Mesenchymal stem cell (in vitro differentiated cells and primary cell): Measurements from ENCODE around the gene TARS3.
A peak's percentile ranks its signal among the peaks of the same experiment; 100 is the strongest.

Experiments
- DNase-seq: peaks from one replicate; pipeline ENCODE4 v3.0.0-alpha.2; 2013
- H2AFZ ChIP-seq: one replicate; pipeline ENCODE4 v1.6.1; 2013; ENCODE audit warnings: low read depth, mild to moderate bottlenecking, control low read depth, inconsistent platforms, low read length, moderate library complexity
- H2AK5ac ChIP-seq: 2 replicates; pipeline ENCODE4 v1.6.1; 2013; ENCODE audit warnings: low read length, moderate library complexity, mild to moderate bottlenecking, inconsistent platforms; ENCODE audit not compliant: severe bottlenecking
- H2BK120ac ChIP-seq: one replicate; pipeline ENCODE4 v1.6.1; 2013; ENCODE audit warnings: low read depth, mild to moderate bottlenecking, inconsistent platforms, low read length, moderate library complexity
- H2BK12ac ChIP-seq, 2 experiments: one replicate each; pipeline ENCODE4 v1.6.1; 2013; ENCODE audit warnings: inconsistent platforms in 2 of 2, low read length in 2 of 2, mild to moderate bottlenecking in 2 of 2, moderate library complexity in 2 of 2, control low read depth in 1 of 2
- H2BK15ac ChIP-seq: one replicate; pipeline ENCODE4 v1.6.1; 2013; ENCODE audit warnings: mild to moderate bottlenecking, low read depth, inconsistent platforms; ENCODE audit not compliant: poor library complexity, severe bottlenecking
- H2BK5ac ChIP-seq: 2 replicates; pipeline ENCODE4 v1.6.1; 2013; ENCODE audit warnings: low read depth, mild to moderate bottlenecking, low read length, control low read depth, inconsistent platforms; ENCODE audit not compliant: poor library complexity, severe bottlenecking
- H3K14ac ChIP-seq, 2 experiments: one replicate each; pipeline ENCODE4 v1.6.1; 2013; ENCODE audit warnings: inconsistent platforms in 2 of 2, low read length in 2 of 2, control low read depth in 1 of 2, mild to moderate bottlenecking in 1 of 2, moderate library complexity in 1 of 2
- H3K18ac ChIP-seq, 2 experiments: one replicate each; pipeline ENCODE4 v1.6.1; 2013; ENCODE audit warnings: inconsistent platforms in 2 of 2, low read length in 2 of 2, control low read depth in 1 of 2, low read depth in 1 of 2, mild to moderate bottlenecking in 1 of 2
- H3K23ac ChIP-seq, 2 experiments: one replicate each; pipeline ENCODE4 v1.6.1; 2013; ENCODE audit warnings: inconsistent platforms in 2 of 2, low read length in 2 of 2, mild to moderate bottlenecking in 2 of 2, moderate library complexity in 2 of 2, control low read depth in 1 of 2
- H3K27ac ChIP-seq: 2 replicates; pipeline ENCODE4 v1.5.1; 2013; ENCODE audit warnings: mild to moderate bottlenecking, moderate library complexity, low read length, control low read depth, inconsistent platforms; ENCODE audit not compliant: poor library complexity, severe bottlenecking
- H3K27me3 ChIP-seq, 2 experiments: 2 replicates each; pipeline versions ENCODE4 v1.6.1 to v1.7.0; 2013; ENCODE audit warnings: low read length in 2 of 2, mild to moderate bottlenecking in 2 of 2, moderate library complexity in 2 of 2, control low read depth in 1 of 2, inconsistent platforms in 1 of 2; ENCODE audit not compliant: control insufficient read depth in 1 of 2, insufficient read depth in 1 of 2
- H3K36me3 ChIP-seq, 2 experiments: 2 replicates each; pipeline versions ENCODE4 v1.6.1 to v1.7.0; 2013; ENCODE audit warnings: low read length in 2 of 2, control low read depth in 1 of 2, inconsistent platforms in 1 of 2, low read depth in 1 of 2, mild to moderate bottlenecking in 1 of 2; ENCODE audit not compliant: insufficient read depth in 2 of 2, control insufficient read depth in 1 of 2
- H3K4ac ChIP-seq, 2 experiments: one replicate each; pipeline ENCODE4 v1.6.1; 2013; ENCODE audit warnings: inconsistent platforms in 2 of 2, low read length in 2 of 2, mild to moderate bottlenecking in 2 of 2, moderate library complexity in 2 of 2, control low read depth in 1 of 2, low read depth in 1 of 2
- H3K4me1 ChIP-seq: 2 replicates; pipeline ENCODE4 v1.6.1; 2013; ENCODE audit warnings: low read depth, low read length, control low read depth; ENCODE audit not compliant: control insufficient read depth, insufficient read depth
- H3K4me2 ChIP-seq: 2 replicates; pipeline ENCODE4 v1.6.1; 2013; ENCODE audit warnings: low read length, mild to moderate bottlenecking, inconsistent platforms; ENCODE audit not compliant: poor library complexity, severe bottlenecking
- H3K4me3 ChIP-seq, 2 experiments: 2 replicates each; pipeline versions ENCODE4 v1.5.1 to v1.7.0; 2013; ENCODE audit warnings: low read length in 2 of 2, mild to moderate bottlenecking in 2 of 2, control low read depth in 1 of 2, low read depth in 1 of 2; ENCODE audit not compliant: insufficient read depth in 1 of 2
- H3K79me1 ChIP-seq: replicated peaks from 2 replicates; pipeline ENCODE4 v1.6.1; 2013; ENCODE audit warnings: mild to moderate bottlenecking, control low read depth, low read length, inconsistent platforms; ENCODE audit not compliant: poor library complexity, severe bottlenecking
- H3K9ac ChIP-seq: 2 replicates; pipeline ENCODE4 v1.7.0; 2013; ENCODE audit warnings: mild to moderate bottlenecking, low read length, moderate library complexity
- H3K9me3 ChIP-seq: 2 replicates; pipeline ENCODE4 v1.7.0; 2013; ENCODE audit warnings: mild to moderate bottlenecking, low read length; ENCODE audit not compliant: control insufficient read depth
- H4K8ac ChIP-seq: one replicate; pipeline ENCODE4 v1.6.1; 2013; ENCODE audit warnings: inconsistent platforms, mild to moderate bottlenecking, low read length, moderate library complexity
- H4K91ac ChIP-seq: one replicate; pipeline ENCODE4 v1.6.1; 2013; ENCODE audit warnings: mild to moderate bottlenecking, low read length, inconsistent platforms
- WGBS: methylation state at CpG from one replicate; pipeline ENCODE4 v1.1.7; 2013; ENCODE audit warnings: mixed read lengths; 5-methylcytosine and 5-hydroxymethylcytosine counted together

The TARS3 gene

DNA sequence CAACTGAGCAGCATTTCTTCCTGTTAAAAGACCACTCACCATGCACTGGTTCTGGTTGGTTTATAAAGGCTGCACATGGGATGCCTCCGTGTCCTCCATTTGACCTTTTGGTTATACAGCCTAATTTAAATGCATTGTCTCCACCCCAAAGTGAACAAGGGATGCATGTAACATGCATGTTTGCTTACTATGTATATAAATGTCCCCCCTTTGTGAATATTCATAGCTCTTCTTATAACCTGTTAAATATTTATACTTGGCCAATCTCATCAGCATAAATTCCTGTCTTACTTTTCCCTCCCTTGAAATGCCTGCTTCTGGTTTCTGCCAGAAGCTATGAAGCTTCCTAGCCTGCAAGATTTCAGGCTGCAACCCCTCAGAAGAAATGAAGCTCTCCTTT lies 27.4 kb downstream of the TARS3 start:
- H3K9ac ChIP-seq: no peak overlapping the region
- H3K4ac ChIP-seq: no peak overlapping the region
- 100% methylated on average over 1 of the region's 1 CpG for WGBS
- no peak overlapping the region for H2AFZ ChIP-seq
- no peak overlapping the region for H4K91ac ChIP-seq
- peaks cover 12% of the 10 kb centered on the region for H3K79me1 ChIP-seq
- no peak overlapping the region for H3K23ac ChIP-seq
- H3K36me3 ChIP-seq: peaks cover 22 to 81% of the 10 kb centered on the region in 2 experiments
- no peak overlapping the region for H3K27ac ChIP-seq
- H4K8ac ChIP-seq: no peak overlapping the region
- no peaks in the 10 kb centered on the region for H3K9me3 ChIP-seq
- no peak overlapping the region for H2BK15ac ChIP-seq
- DNase-seq: no peak
- H3K4me3 ChIP-seq: no peak overlapping the region
- no peak overlapping the region for H3K18ac ChIP-seq
- no peak overlapping the region for H3K4me2 ChIP-seq
- peaks cover 2% of the 10 kb centered on the region for H3K4me1 ChIP-seq
- no peak overlapping the region for H2AK5ac ChIP-seq
- no peaks in the 10 kb centered on the region for H3K27me3 ChIP-seq
- no peak overlapping the region for H3K14ac ChIP-seq
- H2BK120ac ChIP-seq: no peak overlapping the region
- no peak overlapping the region for H2BK5ac ChIP-seq
- H2BK12ac ChIP-seq: no peak overlapping the region

DNA sequence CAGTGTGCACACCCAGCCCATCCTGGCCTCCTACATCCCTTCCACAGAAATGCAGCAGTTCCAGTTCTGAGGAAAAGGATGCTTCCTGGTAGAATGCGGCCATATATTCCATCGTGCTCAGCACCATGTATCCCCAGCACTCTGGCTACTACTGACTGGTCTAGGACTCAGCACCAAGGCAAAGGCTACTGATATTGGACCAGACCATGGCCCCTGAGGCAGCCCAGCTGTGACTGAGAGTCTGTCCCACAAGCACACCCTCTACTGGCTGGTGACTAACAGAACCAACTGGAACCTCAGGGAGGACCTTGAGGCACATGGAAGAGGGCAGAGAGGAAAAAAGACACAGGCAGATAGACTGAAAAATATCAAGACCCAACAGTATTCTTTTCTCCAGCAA lies 30.0 kb downstream of the TARS3 start:
- Histone ChIP-seq H2BK15ac (no peak overlapping the region), H3K9me3 (no peaks in the 10 kb centered on the region), H3K27ac (no peak overlapping the region), H3K23ac (no peak overlapping the region), H3K36me3 (peaks cover 10 to 69% of the 10 kb centered on the region in 2 experiments), H2AFZ (no peak overlapping the region), H3K27me3 (no peaks in the 10 kb centered on the region), H3K4me2 (no peak overlapping the region), H4K8ac (no peak overlapping the region), H3K4me3 (no peak overlapping the region), H3K4me1 (peaks cover 4% of the 10 kb centered on the region), H3K79me1 (peaks cover 10% of the 10 kb centered on the region), H3K4ac (no peak overlapping the region), H2BK12ac (no peak overlapping the region), H3K9ac (no peak overlapping the region), H2BK120ac (no peak overlapping the region), H3K14ac (no peak overlapping the region), H4K91ac (no peak overlapping the region), H2BK5ac (no peak overlapping the region), H2AK5ac (no peak overlapping the region), H3K18ac (no peak overlapping the region)
- 100% methylated on average over 2 of the region's 2 CpGs for WGBS
- no peak for DNase-seq

DNA sequence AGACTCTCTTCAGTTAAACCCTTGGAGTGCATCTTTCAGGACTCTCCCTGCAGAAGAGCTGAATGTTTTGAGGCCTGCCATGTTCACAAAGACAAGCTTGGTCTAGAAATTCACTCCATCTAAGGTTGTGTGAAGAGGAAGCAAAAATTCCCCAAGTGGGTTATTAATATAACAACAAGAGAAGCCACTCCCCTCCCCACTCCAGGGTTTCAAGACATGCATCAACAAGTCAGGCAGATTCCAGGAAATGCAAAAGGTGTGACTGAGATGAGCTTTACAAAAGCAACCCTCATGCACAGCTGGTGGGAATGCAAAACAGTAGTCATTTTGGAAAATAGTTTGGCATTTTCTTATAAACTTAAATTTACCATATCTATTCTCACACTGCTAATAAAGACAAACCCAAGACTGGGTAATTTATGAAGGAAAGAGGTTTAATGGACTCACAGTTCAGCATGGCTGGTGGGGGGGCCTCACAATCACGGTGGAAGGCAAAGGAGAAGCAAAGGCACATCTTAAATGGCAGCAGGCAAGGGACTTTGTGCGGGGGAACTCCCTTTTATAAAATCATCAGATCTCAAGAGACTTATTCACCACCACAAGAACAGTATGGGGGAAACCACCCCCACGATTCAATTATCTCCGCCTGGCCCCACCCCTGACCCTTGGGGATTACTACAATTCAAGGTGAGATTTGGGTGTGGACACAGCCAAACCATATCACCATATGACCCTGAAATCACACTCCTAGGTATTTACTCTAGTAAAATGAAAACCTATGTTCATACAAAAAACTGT lies 31.3 kb downstream of the TARS3 start:
- peaks cover 11% of the 10 kb centered on the region for H3K79me1 ChIP-seq
- H4K91ac ChIP-seq: no peak overlapping the region
- H3K4ac ChIP-seq: no peak overlapping the region
- no peak overlapping the region for H3K4me3 ChIP-seq
- H3K9me3 ChIP-seq: no peaks in the 10 kb centered on the region
- WGBS: 95% methylated on average over 3 of the region's 4 CpGs
- no peak overlapping the region for H3K4me2 ChIP-seq
- no peak overlapping the region for H2BK12ac ChIP-seq
- H3K27ac ChIP-seq: no peak overlapping the region
- DNase-seq: no peak
- H3K4me1 ChIP-seq: peaks cover 4% of the 10 kb centered on the region
- no peak overlapping the region for H2AFZ ChIP-seq
- peaks cover 6 to 62% of the 10 kb centered on the region in 2 experiments for H3K36me3 ChIP-seq
- H3K23ac ChIP-seq: no peak overlapping the region
- H3K27me3 ChIP-seq: no peaks in the 10 kb centered on the region
- H2BK5ac ChIP-seq: no peak overlapping the region
- H4K8ac ChIP-seq: no peak overlapping the region
- H3K18ac ChIP-seq: no peak overlapping the region
- no peak overlapping the region for H3K9ac ChIP-seq
- no peak overlapping the region for H3K14ac ChIP-seq
- no peak overlapping the region for H2AK5ac ChIP-seq
- H2BK15ac ChIP-seq: no peak overlapping the region
- no peak overlapping the region for H2BK120ac ChIP-seq

DNA sequence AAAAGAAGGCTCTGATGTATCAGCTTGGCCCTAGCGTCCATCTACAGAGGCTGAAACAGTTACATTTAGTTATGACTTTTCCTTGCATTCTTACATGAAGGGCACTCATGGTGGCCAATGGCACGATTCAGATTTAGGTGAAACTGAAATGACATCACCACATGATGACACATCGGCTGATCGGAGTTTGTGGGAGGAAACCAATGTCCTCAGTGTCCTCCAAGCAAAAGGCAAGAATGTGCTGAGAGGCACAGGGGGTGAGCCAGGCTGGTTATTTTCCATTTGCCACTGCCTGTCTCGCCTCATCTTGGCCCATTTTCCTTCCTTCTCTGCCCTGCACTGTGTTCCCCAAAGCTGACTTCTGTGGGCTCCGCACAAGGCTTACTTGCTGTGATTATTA lies 34.4 kb downstream of the TARS3 start:
- no peak overlapping the region for H2BK15ac ChIP-seq
- no peak overlapping the region for H3K27ac ChIP-seq
- peak; percentile 70 for DNase-seq
- no peak overlapping the region for H3K9ac ChIP-seq
- H3K27me3 ChIP-seq: no peaks in the 10 kb centered on the region
- H3K79me1 ChIP-seq: peaks cover 13% of the 10 kb centered on the region
- no peak overlapping the region for H2AFZ ChIP-seq
- no peak overlapping the region for H3K4me3 ChIP-seq
- no peak overlapping the region for H3K23ac ChIP-seq
- H2BK5ac ChIP-seq: no peak overlapping the region
- no peak overlapping the region for H2BK12ac ChIP-seq
- no peak overlapping the region for H3K14ac ChIP-seq
- peak overlapping the region in 1 of 2 experiments; percentile 43 for H3K18ac ChIP-seq
- no peak overlapping the region for H3K4ac ChIP-seq
- 58% methylated on average over 5 of the region's 6 CpGs for WGBS
- no peak overlapping the region for H2AK5ac ChIP-seq
- H3K36me3 ChIP-seq: peaks cover 4 to 54% of the 10 kb centered on the region in 2 experiments
- peaks cover 4% of the 10 kb centered on the region for H3K4me1 ChIP-seq
- H2BK120ac ChIP-seq: no peak overlapping the region
- no peaks in the 10 kb centered on the region for H3K9me3 ChIP-seq
- no peak overlapping the region for H4K8ac ChIP-seq
- no peak overlapping the region for H4K91ac ChIP-seq
- H3K4me2 ChIP-seq: no peak overlapping the region
